Activated T-helper 1 cell treated with anti-CD3 and anti-CD28 coated beads, Interleukin-2, amount 50 U/mL, for 16 hours (primary cell): ENCODE results near the gene CRABP1.
A peak's percentile ranks its signal among the peaks of the same experiment; 100 is the strongest.

Experiments
- DNase-seq, 2 donors: peaks; one replicate each; pipeline ENCODE4 v3.0.0-alpha.2; 2020; ENCODE audit warnings: low read depth in 1 of 2, low spot score in 1 of 2

The CRABP1 gene

GRCh38 chr15:78340231-78341056 lies at the start of gene CRABP1:
TSS of gene CRABP1 (plus strand) at chr15:78340353. CDS start at chr15:78340429, 76 bp downstream.
- no peak for DNase-seq

GRCh38 chr15:78291052-78291451 lies 49.1 kb upstream of the CRABP1 start:
- DNase-seq, result no peak

DNA sequence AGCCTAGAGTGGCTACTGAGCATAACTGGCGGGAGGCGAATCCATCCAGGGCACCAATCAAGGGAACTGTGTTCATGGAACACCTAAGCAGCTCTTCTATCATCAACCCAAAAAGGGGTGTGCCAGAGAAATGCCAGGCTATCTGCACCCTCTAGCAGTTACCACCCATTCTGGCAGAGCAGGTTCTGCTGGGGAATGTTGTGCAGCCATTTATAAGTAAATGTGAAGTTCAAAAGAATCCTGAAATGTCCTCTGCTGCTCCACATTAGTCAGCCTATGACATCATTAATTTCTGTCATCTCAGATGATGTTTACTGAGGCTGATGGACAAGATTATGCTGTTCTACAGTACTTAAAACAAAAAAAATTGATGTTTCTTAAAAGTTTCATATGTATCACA lies 48.5 kb upstream of the CRABP1 start:
- DNase-seq, result no peak

DNA sequence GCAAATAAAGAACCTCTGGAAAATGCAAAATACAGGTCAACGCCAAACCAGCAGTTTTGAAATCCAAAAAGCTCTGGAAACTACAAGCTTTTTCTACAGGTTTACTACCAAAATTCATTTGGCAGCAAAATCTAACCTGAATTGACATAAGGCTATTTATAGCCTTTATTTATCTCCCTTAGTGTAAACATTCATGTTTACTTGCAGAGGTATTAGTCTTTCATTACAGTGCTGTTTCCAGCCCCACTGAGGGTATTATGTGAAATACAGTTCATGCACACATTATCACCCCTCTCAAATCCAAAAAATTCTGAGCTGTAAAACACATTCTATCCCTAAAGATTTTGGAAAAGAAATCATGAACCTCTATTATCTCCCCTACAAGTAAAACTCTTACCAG lies 47.9 kb upstream of the CRABP1 start:
- DNase-seq, result no peak

DNA sequence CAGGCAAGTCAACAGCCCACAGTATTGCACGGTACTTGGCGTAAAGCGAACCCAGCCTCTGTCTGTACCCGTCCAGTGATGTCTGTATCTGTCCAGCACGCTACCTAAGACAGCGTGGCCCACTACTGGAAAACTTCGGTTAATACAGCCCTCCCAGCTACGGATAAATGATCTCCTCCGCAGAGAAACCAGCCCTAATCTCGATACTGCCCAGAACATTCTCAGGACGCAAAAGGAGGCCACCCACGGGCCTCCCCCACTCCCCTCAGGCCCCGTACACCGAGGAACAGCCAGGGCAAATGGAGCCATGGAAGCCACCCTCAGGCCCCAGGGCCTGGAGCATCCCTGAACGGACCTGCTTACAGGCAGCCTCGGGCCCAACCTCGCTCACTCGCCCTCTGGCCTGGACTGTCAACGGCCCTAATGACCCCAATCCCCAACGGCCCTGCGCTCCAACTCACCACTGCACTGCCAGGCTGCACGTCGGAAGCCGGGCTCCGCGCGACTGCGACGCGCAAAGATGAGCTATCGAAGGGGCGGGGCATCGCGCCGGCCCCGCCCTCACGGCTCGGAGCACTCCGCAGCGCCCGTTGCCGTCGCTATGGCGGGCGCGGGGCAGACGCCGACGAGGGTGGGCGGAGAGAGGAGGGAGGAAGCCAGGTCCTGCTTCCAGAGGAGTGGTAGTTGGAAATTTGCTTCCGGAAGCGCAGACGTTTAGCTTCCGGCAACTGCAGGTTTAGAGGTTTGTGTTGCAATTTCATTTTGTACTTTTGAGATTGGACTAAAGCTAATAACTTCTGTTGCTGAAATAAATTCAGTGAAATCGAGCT lies 40.8 kb upstream of the CRABP1 start, which contains the start of gene SKIC8:
Gene SKIC8, minus strand, starts transcription at position 509 of the 830 bp plus-strand sequence. CDS start 3,923 bp downstream, outside the sequence.
- DNase-seq, result peak; percentile 77 to 81

GRCh38 chr15:78301326-78301725 lies 38.8 kb upstream of the CRABP1 start:
- DNase-seq, result no peak

DNA sequence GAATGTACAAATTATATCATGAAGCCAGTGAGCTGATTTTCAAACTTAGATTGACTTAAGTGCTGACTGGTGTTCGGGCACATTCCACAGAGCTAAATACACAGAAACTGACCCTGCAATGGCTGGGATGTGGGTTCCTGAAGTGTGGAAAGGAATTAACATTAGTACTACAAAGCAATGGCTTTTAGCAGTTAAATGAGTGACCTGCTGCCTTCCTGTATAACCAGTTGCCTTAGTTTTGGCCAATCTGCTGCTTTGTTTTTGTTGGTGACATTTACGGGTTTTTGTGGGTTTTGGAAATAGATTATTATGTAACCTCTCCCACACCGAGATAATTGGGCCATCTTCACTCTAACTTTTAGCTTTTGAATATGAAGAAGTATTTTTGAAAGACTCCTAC lies 38.3 kb upstream of the CRABP1 start:
- no peak for DNase-seq

GRCh38 chr15:78302579-78303312 lies 37.4 kb upstream of the CRABP1 start:
- no peak for DNase-seq

GRCh38 chr15:78304216-78305066 lies 35.7 kb upstream of the CRABP1 start:
- no peak for DNase-seq

GRCh38 chr15:78306176-78306774 lies 33.9 kb upstream of the CRABP1 start:
- DNase-seq, result no peak

DNA sequence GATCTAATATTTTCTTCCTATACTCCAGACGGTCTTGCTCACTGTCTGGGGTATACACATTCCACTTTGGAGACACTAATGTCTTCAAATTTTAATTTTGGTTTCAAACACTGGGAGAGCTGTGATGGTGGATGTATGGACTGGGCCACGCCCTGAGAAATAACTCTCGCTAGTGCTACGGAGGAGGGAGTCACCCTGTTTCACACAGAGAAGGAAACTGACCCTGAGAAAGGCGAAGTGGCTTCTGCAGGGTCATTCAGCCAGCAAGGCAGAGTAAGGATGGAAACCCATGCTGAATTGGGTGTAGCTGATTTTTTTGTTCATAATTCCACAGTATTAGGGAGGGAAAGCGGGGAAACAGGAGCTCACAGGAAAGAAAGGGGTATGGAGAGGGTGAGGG lies 32.2 kb upstream of the CRABP1 start:
- no peak for DNase-seq

GRCh38 chr15:78308422-78309032 lies 31.6 kb upstream of the CRABP1 start:
- DNase-seq, result no peak

- DNase-seq, result no peak
Observed at GRCh38 chr15:78311292-78311691, 28.9 kb upstream of the CRABP1 start.

DNA sequence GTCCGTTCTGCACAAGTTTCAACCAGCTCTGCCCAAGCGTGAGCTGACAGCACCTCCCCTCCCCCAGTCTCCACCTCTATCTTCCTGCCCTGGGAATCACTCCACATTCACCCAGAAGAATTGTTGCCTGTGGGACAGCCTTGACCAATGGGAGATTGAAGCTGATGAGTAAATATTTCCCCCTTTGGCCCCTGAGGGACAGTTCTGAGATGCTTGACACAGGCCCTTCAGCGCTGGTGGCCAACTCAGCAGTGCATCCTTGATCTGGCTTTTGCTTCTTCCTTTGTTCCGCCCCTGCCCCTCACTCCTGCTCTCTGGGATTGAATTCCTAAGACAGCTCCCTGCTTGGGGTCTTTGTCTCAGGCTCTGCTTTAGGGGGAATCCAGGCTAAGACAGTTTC lies 27.6 kb upstream of the CRABP1 start:
- no peak for DNase-seq

- DNase-seq, result no peak
Observed at GRCh38 chr15:78312957-78313356, 27.2 kb upstream of the CRABP1 start.

GRCh38 chr15:78313383-78313782 lies 26.8 kb upstream of the CRABP1 start:
- no peak for DNase-seq

DNA sequence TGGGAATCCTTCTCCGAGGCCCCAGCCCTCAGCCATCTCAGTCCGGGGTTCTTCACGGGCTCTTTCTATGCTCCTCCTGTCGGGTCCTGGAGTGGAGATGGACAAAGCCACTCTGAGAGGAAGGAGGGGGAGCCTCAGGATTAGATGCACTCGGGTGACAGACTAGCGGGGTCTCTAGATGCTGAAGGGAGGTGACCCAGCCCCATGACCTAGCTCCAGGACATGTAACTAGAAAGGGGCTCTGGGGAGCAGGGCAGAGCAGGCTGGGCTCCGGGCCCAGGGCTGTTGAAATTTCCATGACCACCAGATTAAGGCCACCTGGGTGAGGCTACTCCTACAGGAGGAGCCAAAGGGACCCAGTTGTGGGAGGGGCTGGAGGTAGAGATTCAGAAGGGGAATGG lies 26.0 kb upstream of the CRABP1 start:
- DNase-seq, result no peak

DNA sequence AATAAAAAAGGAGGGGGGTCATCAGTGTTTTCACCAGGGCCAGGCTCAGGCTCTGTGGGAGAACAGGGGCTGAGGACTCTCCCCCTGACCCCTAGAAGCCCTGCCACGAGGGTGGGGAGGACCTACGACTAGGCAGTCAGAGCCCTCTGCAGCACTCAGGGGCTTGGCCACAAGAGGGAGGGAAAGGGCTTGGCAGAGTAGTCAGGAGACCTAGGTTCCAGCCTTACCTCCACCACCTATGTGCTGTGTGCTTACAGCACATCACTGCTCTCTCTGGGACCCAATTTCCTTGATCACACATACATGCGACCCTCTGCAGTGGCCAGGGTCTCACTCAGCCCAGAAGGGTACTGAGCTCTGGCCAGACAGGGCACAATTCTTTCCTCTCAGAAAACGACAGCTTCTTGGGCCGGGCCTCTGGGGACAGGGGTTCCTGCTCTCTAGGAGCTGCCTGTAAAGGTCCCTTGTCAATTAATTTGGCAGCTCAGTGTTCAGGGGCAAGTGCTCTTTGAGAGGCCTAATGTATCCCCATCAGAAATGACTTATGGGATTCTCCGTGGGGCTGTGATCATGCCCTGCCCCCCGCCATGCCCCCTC lies 24.4 kb upstream of the CRABP1 start:
- DNase-seq, result no peak
